Measurements from ENCODE around the gene NT5C2. TPM values are rescaled to one million over a fixed set of nuclear protein-coding genes. Genes with fewer than 3 reads are reported as not detected.

The NT5C2 gene
- polyA plus RNA-seq, 3 donors: 68.6 to 116 (median 81.8) TPM

GRCh38 chr10:103231047-103231551 is 38.0 kb upstream of the NT5C2 start:
- WGBS (ENCODE audit: insufficient coverage): 100% methylated on average over 2 of the region's 4 CpGs
- no peaks in the 10 kb centered on the region for H3K36me3 Mint-ChIP-seq

GRCh38 chr10:103227416-103227815 is 34.3 kb upstream of the NT5C2 start:
- Histone ChIP-seq H2AFZ (ENCODE audit: insufficient read depth, low read depth, low read length, poor library complexity, severe bottlenecking) (no peak overlapping the region), H3K9ac (ENCODE audit: insufficient read depth, low read length, poor library complexity, severe bottlenecking) (no peak overlapping the region), H3K4me3 (replicated peaks in 1 of 3; ENCODE audit: low read depth in 2 of 3, low read length in 3 of 3) (no peak overlapping the region), H3K4me1 (ENCODE audit: control insufficient read depth in 1 of 2, insufficient read depth in 2 of 2, low read length in 2 of 2) (peaks cover 53 to 68% of the 10 kb centered on the region in 2 donors), H3K36me3 (replicated peaks in 1 of 2; ENCODE audit: control insufficient read depth in 1 of 2, insufficient read depth in 2 of 2, low read length in 2 of 2) (no peaks in the 10 kb centered on the region), H3K27me3 (ENCODE audit: control insufficient read depth in 2 of 2, insufficient read depth in 2 of 2, low read length in 2 of 2) (no peaks in the 10 kb centered on the region), H3K4me2 (replicated peaks; ENCODE audit: extremely low read depth, low read length, poor library complexity, severe bottlenecking) (no peak overlapping the region), H4K20me1 (ENCODE audit: insufficient read depth, low read length) (no peaks in the 10 kb centered on the region), H3K79me2 (ENCODE audit: insufficient read depth, low read length) (no peaks in the 10 kb centered on the region), H3K9me3 (replicated peaks in 1 of 2; ENCODE audit: control insufficient read depth in 1 of 2, insufficient read depth in 1 of 2, low read length in 2 of 2) (peaks cover 17 to 22% of the 10 kb centered on the region in 2 donors), H3K27ac (ENCODE audit: low read depth in 1 of 2, low read length in 2 of 2) (peak overlapping the region in 1 of 2 donors; percentile 74)
- H3K4me3 Mint-ChIP-seq: no peak overlapping the region
- intact Hi-C loops (cut with micrococcal nuclease): loop anchor here in 1 of 2 donors (2.0 kb wide), 1 partner anchor 13 kb away; no protein-coding TSS in a partner anchor
- H3K27me3 Mint-ChIP-seq (ENCODE audit: low read depth in 3 of 3): peaks cover 0 to 1% (median 0%) of the 10 kb centered on the region in 3 donors
- TF ChIP-seq CTCF (IDR thresholded peaks at IDR 0.05): no peak
- peaks cover 17 to 27% (median 20%) of the 10 kb centered on the region in 7 donors for H3K9me3 Mint-ChIP-seq
- peaks cover 6% of the 10 kb centered on the region in 2 donors for H3K36me3 Mint-ChIP-seq
- peaks cover 57% of the 10 kb centered on the region for H3K4me1 Mint-ChIP-seq
- DNase-seq: no peak
- no CpG with 5 or more reads among the region's 1 CpG for WGBS (ENCODE audit: insufficient coverage)
- no peak overlapping the region for H3K27ac Mint-ChIP-seq

More at GRCh38 chr10:103231047-103231551, 38.0 kb upstream of the NT5C2 start:
- intact Hi-C loops (cut with micrococcal nuclease): no loop called here
- Histone ChIP-seq H3K4me1 (ENCODE audit: control insufficient read depth in 1 of 2, insufficient read depth in 2 of 2, low read length in 2 of 2) (peaks cover 33 to 44% of the 10 kb centered on the region in 2 donors), H3K9ac (ENCODE audit: insufficient read depth, low read length, poor library complexity, severe bottlenecking) (no peak overlapping the region), H3K36me3 (replicated peaks in 1 of 2; ENCODE audit: control insufficient read depth in 1 of 2, insufficient read depth in 2 of 2, low read length in 2 of 2) (no peaks in the 10 kb centered on the region), H4K20me1 (ENCODE audit: insufficient read depth, low read length) (no peaks in the 10 kb centered on the region), H3K27ac (ENCODE audit: low read depth in 1 of 2, low read length in 2 of 2) (no peak overlapping the region), H3K4me3 (replicated peaks in 1 of 3; ENCODE audit: low read depth in 2 of 3, low read length in 3 of 3) (no peak overlapping the region), H3K9me3 (replicated peaks in 1 of 2; ENCODE audit: control insufficient read depth in 1 of 2, insufficient read depth in 1 of 2, low read length in 2 of 2) (no peaks in the 10 kb centered on the region), H3K79me2 (ENCODE audit: insufficient read depth, low read length) (no peaks in the 10 kb centered on the region), H3K4me2 (replicated peaks; ENCODE audit: extremely low read depth, low read length, poor library complexity, severe bottlenecking) (no peak overlapping the region), H3K27me3 (ENCODE audit: control insufficient read depth in 2 of 2, insufficient read depth in 2 of 2, low read length in 2 of 2) (no peaks in the 10 kb centered on the region), H2AFZ (ENCODE audit: insufficient read depth, low read depth, low read length, poor library complexity, severe bottlenecking) (no peak overlapping the region)
- no peak for TF ChIP-seq CTCF (IDR thresholded peaks at IDR 0.05)
- Mint-ChIP-seq H3K4me1 (peaks cover 42% of the 10 kb centered on the region), H3K27ac (no peak overlapping the region), H3K4me3 (no peak overlapping the region), H3K9me3 (peaks cover 0 to 2% (median 0%) of the 10 kb centered on the region in 7 donors), H3K27me3 (ENCODE audit: low read depth in 3 of 3) (peaks cover 0 to 5% (median 0%) of the 10 kb centered on the region in 3 donors)
- DNase-seq: no peak

Measured in CD14-positive monocyte (primary cell).